Activated B cell treated with CpG ODN at 0.5 μM for 24 hours (primary cell): ENCODE measurements around the gene FOXF1. TPM values are rescaled to one million over a fixed set of nuclear protein-coding genes. Genes with fewer than 3 reads are reported as not detected.

ENCODE experiments used
- ATAC-seq: fragments of 200-7000 bp; cut with Tn5 transposase; one replicate; pipeline ENCODE4 v1.10.0; 2021; ENCODE audit warnings: low read depth, mild to moderate bottlenecking, moderate library complexity
- CTCF ChIA-PET: fragments of 350-600 bp; sonication (Branson Sonifier 250); formaldehyde crosslinking; loops from one replicate; lab custom pipeline; 2021; ENCODE audit warnings: antibody characterized with exemption; lab: Charles Lee
- POLR2A ChIA-PET: fragments of 350-600 bp; sonication (Branson Sonifier 250); formaldehyde crosslinking; loops from one replicate; lab custom pipeline; 2021; ENCODE audit warnings: antibody characterized with exemption; lab: Charles Lee
- DNase-seq: peaks from one replicate; pipeline ENCODE4 v3.0.0; 2022
- H3K27ac Mint-ChIP-seq: one replicate; pipeline ENCODE4 v1.8.0; 2020; ENCODE audit warnings: mixed read lengths
- H3K27me3 Mint-ChIP-seq: one replicate; pipeline ENCODE4 v1.8.0; 2021; ENCODE audit warnings: mixed read lengths
- H3K36me3 Mint-ChIP-seq: one replicate; pipeline ENCODE4 v1.8.0; 2021; ENCODE audit warnings: low read depth, mixed read lengths
- H3K4me1 Mint-ChIP-seq: one replicate; pipeline ENCODE4 v1.8.0; 2021; ENCODE audit warnings: mixed read lengths
- H3K4me3 Mint-ChIP-seq: one replicate; pipeline ENCODE4 v1.8.0; 2020; ENCODE audit warnings: mild to moderate bottlenecking, mixed read lengths
- H3K9me3 Mint-ChIP-seq: one replicate; pipeline ENCODE4 v1.8.0; 2020; ENCODE audit warnings: mixed read lengths
- intact Hi-C: fragments of 100-400 bp; cut with micrococcal nuclease; formaldehyde crosslinking; loops from one replicate; pipeline ENCODE4 v1.15.1; 2024
- total RNA-seq: library from RNA; stranded (reverse); gene quantifications from 2 replicates; pipeline ENCODE4 v1.2.3, GENCODE V29; 2022
- TF ChIP-seq, protein P1 (sequence below): fragments of 200-600 bp; IDR thresholded peaks from one replicate; pipeline ENCODE4 v1.8.0; 2022; ENCODE audit warnings: antibody characterized with exemption, mild to moderate bottlenecking

FOXF1 gene
- total RNA-seq, 1 donor from 2014 or later = not detected

DNA sequence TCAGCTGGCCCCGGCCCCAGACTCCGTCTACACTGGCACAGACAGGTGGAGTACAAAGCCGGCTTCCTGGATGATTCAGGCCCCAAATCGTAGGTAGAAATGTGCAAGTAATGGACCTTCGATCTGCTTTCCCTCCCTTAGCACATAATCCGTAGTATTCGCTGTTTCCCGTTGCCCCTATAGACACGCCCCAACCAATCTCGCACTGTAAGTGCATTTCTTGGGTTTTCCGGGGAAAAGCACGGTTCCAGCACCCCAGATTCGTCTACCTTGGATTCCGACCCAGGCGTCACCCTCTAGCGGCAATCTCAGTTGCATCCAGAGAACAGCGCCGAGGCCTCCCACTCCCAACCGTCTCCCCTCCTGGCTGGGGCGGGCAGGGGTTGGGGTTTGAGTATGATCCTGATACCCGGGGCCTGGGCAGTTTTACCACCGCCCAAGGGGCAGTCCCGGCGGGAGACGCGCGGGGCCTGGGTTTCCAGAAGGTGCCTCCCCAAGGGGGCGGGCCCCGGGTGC is 12.1 kb upstream of the FOXF1 start:
- no peak for ATAC-seq

DNA sequence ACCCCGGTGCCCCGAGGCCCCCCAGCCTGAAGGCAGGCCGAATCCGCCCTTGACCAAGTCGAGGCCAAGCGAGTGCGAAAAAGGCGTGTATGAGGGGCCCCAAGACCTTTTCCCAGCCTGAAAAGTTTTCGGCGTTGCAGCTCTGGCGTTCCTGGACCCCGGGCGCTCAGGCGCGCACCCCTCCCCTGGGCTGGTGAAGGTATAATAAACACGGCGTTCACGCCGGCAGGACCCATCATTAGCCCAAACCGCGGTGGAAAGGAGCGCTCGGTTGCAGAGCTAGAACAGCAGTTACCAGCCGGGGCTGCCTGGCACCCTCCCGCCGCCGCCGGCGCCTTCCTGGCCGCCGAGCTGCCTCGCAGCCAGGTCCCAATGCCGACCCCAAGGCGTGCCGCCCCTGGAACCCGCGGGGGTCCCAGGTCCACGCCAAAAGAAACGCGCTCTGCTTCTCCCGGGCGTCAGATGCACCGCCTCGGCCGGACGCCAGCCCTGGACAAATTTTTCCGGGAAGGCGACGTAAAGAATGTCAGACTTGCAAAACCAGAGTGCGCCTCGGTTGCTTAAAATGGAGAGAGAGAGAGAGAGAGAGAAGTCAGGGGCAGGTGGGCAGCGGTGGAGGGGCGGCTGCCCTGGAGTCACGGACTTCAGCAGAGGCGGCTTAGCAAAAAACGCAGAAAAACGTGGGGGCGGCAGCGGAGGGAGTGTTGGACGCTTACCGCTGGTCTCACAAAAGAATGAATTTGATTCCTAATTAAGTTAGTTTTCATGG is 11.5 kb upstream of the FOXF1 start:
- intact Hi-C loops = no loop called here
- POLR2A ChIA-PET = no interaction called here

More for the DNA sequence above, 12.1 kb upstream of the FOXF1 start:
- H3K36me3 Mint-ChIP-seq = no peaks in the 10 kb centered on the region
- POLR2A ChIA-PET = no interaction called here
- H3K27me3 Mint-ChIP-seq = peaks cover 71% of the 10 kb centered on the region
- intact Hi-C loops = no loop called here
- H3K4me3 Mint-ChIP-seq = no peak overlapping the region
- no peak overlapping the region for H3K27ac Mint-ChIP-seq
- CTCF ChIA-PET = no interaction called here
- TF ChIP-seq, protein P1, sequence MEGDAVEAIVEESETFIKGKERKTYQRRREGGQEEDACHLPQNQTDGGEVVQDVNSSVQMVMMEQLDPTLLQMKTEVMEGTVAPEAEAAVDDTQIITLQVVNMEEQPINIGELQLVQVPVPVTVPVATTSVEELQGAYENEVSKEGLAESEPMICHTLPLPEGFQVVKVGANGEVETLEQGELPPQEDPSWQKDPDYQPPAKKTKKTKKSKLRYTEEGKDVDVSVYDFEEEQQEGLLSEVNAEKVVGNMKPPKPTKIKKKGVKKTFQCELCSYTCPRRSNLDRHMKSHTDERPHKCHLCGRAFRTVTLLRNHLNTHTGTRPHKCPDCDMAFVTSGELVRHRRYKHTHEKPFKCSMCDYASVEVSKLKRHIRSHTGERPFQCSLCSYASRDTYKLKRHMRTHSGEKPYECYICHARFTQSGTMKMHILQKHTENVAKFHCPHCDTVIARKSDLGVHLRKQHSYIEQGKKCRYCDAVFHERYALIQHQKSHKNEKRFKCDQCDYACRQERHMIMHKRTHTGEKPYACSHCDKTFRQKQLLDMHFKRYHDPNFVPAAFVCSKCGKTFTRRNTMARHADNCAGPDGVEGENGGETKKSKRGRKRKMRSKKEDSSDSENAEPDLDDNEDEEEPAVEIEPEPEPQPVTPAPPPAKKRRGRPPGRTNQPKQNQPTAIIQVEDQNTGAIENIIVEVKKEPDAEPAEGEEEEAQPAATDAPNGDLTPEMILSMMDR = no peak
- no peaks in the 10 kb centered on the region for H3K9me3 Mint-ChIP-seq
- DNase-seq = no peak
- H3K4me1 Mint-ChIP-seq = no peaks in the 10 kb centered on the region

DNA sequence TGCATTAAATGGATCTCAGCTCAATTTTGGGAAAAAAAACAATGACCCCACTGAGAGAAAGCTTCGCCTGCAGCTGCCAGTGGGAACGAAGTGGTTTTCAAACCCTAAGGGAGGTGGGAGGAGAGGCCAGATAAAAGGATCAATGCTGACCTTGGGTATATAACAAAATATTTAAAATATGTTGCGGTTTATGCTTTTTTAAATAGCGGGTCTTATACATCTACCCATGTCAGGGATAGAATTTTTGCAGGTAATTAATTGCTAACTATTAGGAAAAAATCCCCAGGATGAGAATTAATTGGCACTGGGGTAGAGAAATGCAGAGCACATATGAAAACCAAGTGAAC is 10.9 kb upstream of the FOXF1 start:
- TF ChIP-seq, protein P1 = no peak
- no peaks in the 10 kb centered on the region for H3K9me3 Mint-ChIP-seq
- ChIA-PET CTCF (no interaction called here), POLR2A (no interaction called here)
- ATAC-seq = no peak
- no peak for DNase-seq
- H3K4me1 Mint-ChIP-seq = no peaks in the 10 kb centered on the region
- H3K27ac Mint-ChIP-seq = no peak overlapping the region
- H3K36me3 Mint-ChIP-seq = no peaks in the 10 kb centered on the region
- no peak overlapping the region for H3K4me3 Mint-ChIP-seq
- intact Hi-C loops = no loop called here
- H3K27me3 Mint-ChIP-seq = peaks cover 72% of the 10 kb centered on the region

More for the DNA sequence above, 11.5 kb upstream of the FOXF1 start:
- DNase-seq (no peak), ATAC-seq (no peak)
- CTCF ChIA-PET = no interaction called here
- TF ChIP-seq, protein P1 = no peak
- Mint-ChIP-seq H3K4me1 (no peaks in the 10 kb centered on the region), H3K4me3 (no peak overlapping the region), H3K9me3 (no peaks in the 10 kb centered on the region), H3K27ac (no peak overlapping the region), H3K36me3 (no peaks in the 10 kb centered on the region), H3K27me3 (peaks cover 71% of the 10 kb centered on the region)

DNA sequence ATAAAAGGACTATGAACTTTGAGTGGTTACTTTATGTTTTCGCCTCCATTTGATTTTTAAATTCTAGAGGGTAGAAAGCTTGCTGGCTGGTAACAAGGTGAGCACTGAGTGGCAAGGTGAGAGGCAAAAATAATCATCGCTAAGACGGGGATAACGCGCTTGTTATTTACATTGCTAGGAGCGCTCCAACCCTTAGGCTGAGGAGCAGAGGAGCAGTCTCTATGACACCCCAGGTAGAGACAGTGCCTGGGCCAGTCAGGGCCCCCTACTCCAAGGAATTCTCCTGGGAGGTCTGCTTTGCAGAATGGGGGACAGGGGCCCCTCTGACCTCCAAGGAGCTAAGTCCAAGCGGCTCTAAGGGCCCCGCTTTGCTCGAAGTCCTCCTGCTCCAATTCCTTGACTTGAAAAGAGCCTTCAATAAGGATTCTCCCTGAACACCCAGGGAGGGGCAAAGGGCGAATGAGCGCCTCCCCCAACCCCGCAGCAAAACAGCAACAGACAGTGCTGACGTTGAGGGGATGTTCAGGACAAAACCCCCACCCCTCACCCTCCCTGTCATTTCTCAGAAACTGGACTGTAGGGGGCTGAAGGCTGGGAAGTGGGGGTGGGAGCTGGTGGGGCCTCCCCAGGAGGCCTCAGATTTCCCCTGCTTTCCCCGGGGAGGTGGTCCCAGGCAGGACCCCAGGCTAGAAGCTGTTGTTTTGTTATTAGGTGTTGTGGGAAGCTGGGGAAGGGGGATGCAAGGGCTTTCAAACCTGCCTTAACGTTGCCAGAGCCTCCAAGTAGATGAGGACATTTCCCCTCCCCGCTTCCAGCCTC is 10.2 kb upstream of the FOXF1 start:
- TF ChIP-seq, protein P1 = no peak
- POLR2A ChIA-PET = no interaction called here
- Mint-ChIP-seq H3K27me3 (peaks cover 78% of the 10 kb centered on the region), H3K4me1 (peaks cover 2% of the 10 kb centered on the region), H3K4me3 (no peak overlapping the region), H3K27ac (no peak overlapping the region), H3K9me3 (no peaks in the 10 kb centered on the region), H3K36me3 (no peaks in the 10 kb centered on the region)
- CTCF ChIA-PET = no interaction called here
- DNase-seq (no peak), ATAC-seq (no peak)
- intact Hi-C loops = no loop called here
